ENCODE measurements around the gene JUNB.
"Not testable (repeated sequence)": the region's sequence is repeated elsewhere in the genome, so short reads cannot be mapped to it uniquely, and the experiment has no call there.

Gene JUNB

DNA sequence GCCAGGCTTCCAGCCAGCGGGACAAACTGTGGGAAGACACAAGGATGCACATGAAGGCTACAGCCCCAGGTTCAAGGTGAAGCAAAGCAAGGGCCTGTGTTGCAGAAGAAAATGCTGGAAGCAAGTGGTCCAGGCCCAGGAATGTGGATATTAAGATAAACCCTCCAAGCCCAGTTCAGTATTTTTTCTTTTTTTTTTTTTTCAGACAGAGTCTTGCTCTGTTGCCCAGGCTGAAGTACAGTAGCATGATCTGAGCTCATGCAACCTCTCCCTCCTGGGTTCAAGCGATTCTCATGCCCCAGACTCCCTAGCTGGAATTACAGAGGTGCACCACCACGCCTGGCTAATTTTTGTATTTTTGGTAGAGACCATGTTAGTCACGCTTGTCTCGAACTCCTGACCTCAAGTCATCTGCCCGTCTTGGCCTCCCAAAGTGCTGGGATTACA, 5.9 kb downstream of the JUNB start:
- CTCF ChIA-PET = interaction anchor here (3.9 to 14.0 kb wide), 2 partner anchors 28 to 50 kb away, joined by 24 to 706 read pairs; partner anchors contain the start of gene HOOK2
- no peaks in the 10 kb centered on the region for H3K9me3 Mint-ChIP-seq
- H3K4me3 Mint-ChIP-seq = no peak overlapping the region
- peaks cover 48% of the 10 kb centered on the region for H3K4me1 Mint-ChIP-seq
- H3K27me3 Mint-ChIP-seq = peaks cover 4% of the 10 kb centered on the region
- peak overlapping the region; percentile 37 for H3K27ac Mint-ChIP-seq
- no peak for DNase-seq
- peaks cover 19% of the 10 kb centered on the region for H3K36me3 Mint-ChIP-seq

GRCh38 chr19:12797607-12798006, 6.3 kb downstream of the JUNB start:
- H3K27ac Mint-ChIP-seq, H3K4me3 Mint-ChIP-seq, H3K9me3 Mint-ChIP-seq, DNase-seq, H3K27me3 Mint-ChIP-seq: not testable (repeated sequence)
- CTCF ChIA-PET = interaction anchor here (3.9 to 14.0 kb wide), 2 partner anchors 28 to 50 kb away, joined by 24 to 706 read pairs; partner anchors contain the start of gene HOOK2
- Mint-ChIP-seq H3K36me3 (peaks cover 16% of the 10 kb centered on the region), H3K4me1 (peaks cover 52% of the 10 kb centered on the region)

DNA sequence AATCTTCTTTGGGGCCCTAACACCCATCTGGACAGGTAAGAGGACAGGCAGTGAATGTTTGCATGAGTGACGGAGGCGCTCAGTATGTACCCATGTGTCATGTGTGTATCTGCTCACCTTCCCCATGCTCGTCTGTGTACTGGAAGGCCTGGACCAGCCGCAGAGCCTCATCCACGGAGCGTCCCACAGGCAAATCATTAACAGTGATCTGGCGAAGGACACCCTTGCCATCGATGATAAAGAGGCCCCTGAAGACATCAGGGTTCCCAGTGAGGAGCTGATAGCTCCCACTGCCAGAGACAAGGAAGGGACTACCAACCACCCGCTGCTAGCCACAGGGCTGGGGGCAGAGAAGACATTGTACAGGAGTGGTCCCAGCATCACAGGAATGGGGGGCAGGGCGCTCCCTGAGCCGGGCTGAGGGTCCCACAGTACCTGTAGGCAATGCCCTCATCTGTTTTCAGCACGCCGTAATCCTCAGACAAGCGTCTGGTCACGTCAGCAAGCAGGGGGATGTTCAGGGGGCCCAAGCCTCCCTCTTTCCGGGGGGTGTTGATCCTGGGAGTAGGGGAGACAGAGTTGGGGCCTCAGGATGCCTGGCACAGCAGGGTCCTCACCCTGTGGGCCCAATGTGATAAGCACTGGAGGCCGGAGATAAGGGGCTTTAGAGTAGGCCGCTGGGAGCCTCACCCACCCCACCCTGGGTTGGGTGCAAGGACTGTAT, 8.6 kb downstream of the JUNB start:
- Mint-ChIP-seq H3K36me3 (peaks cover 11% of the 10 kb centered on the region), H3K9me3 (no peaks in the 10 kb centered on the region), H3K4me3 (peak overlapping the region; percentile 83), H3K27me3 (peaks cover 4% of the 10 kb centered on the region), H3K4me1 (peaks cover 44% of the 10 kb centered on the region), H3K27ac (no peak overlapping the region)
- DNase-seq = no peak
- CTCF ChIA-PET = interaction anchor here (0.7 to 14.0 kb wide), 5 partner anchors 11 to 48 kb away, joined by 3 to 706 read pairs (median 3); partner anchors contain the start of gene HOOK2

- H3K4me1 Mint-ChIP-seq = peaks cover 42% of the 10 kb centered on the region
- peak overlapping the region; percentile 83 for H3K4me3 Mint-ChIP-seq
- CTCF ChIA-PET = interaction anchor here (0.7 to 14.0 kb wide), 3 partner anchors 24 to 47 kb away, joined by 3 to 706 read pairs (median 3); partner anchors contain the start of gene HOOK2
- peaks cover 11% of the 10 kb centered on the region for H3K36me3 Mint-ChIP-seq
- H3K27me3 Mint-ChIP-seq = peaks cover 4% of the 10 kb centered on the region
- H3K9me3 Mint-ChIP-seq = no peaks in the 10 kb centered on the region
- DNase-seq = no peak
- peak overlapping the region; percentile 47 for H3K27ac Mint-ChIP-seq
Observed at GRCh38 chr19:12800466-12800770, 9.1 kb downstream of the JUNB start.

DNA sequence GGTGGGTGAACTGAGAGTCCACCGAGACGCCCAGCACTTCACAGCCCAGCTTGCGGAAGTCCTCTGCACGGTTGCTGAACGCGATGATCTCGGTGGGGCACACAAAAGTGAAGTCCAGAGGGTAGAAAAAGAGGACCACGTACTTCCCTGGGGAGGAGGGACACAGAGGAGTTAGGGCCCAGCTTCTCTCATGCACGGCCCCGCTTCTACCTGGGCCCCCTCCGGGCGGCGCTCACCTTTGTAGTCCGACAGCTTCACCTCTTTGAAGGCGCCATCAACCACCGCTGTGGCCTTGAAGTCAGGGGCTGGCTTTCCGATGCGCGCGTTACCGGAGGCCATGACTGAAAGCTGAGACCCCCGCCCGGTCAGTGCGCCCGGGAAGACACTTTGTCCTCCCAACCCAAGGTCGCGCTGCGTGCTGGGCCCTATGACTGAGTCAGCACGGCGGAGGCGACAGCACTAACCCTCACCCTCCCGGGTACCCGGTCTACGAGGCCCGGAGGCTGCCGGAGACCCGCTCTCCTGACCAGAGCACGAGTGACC, 9.7 kb downstream of the JUNB start:
- no peaks in the 10 kb centered on the region for H3K9me3 Mint-ChIP-seq
- H3K36me3 Mint-ChIP-seq = peaks cover 11% of the 10 kb centered on the region
- CTCF ChIA-PET = interaction anchor here (0.7 to 14.0 kb wide), 2 partner anchors 32 to 47 kb away, joined by 3 to 706 read pairs; partner anchors contain the start of gene HOOK2
- peak; percentile 40 for DNase-seq
- H3K4me3 Mint-ChIP-seq = peak overlapping the region; percentile 83
- peak overlapping the region; percentile 73 for H3K27ac Mint-ChIP-seq
- H3K27me3 Mint-ChIP-seq = peaks cover 4% of the 10 kb centered on the region
- H3K4me1 Mint-ChIP-seq = peaks cover 39% of the 10 kb centered on the region

- Mint-ChIP-seq H3K27me3 (peaks cover 4% of the 10 kb centered on the region), H3K9me3 (no peaks in the 10 kb centered on the region), H3K27ac (peak within 1 kb of the TSS; percentile 73), H3K4me3 (peak within 1 kb of the TSS; percentile 83), H3K36me3 (peaks cover 11% of the 10 kb centered on the region), H3K4me1 (peaks cover 39% of the 10 kb centered on the region)
- CTCF ChIA-PET = interaction anchor here (1.2 to 14.0 kb wide), 6 partner anchors 15 to 164 kb away, joined by 3 to 706 read pairs (median 4); partner anchors contain the start of genes HOOK2 and RTBDN
- DNase-seq = peak; percentile 87
Observed at GRCh38 chr19:12801466-12802266, 10.4 kb downstream of the JUNB start, which contains the start of the genes PRDX2 and THSD8. Gene PRDX2 (minus strand): TSS chr19:12801800. CDS start chr19:12801261, 539 bp downstream. Gene THSD8 (plus strand): TSS chr19:12802069. CDS start chr19:12802072, 3 bp downstream.

DNA sequence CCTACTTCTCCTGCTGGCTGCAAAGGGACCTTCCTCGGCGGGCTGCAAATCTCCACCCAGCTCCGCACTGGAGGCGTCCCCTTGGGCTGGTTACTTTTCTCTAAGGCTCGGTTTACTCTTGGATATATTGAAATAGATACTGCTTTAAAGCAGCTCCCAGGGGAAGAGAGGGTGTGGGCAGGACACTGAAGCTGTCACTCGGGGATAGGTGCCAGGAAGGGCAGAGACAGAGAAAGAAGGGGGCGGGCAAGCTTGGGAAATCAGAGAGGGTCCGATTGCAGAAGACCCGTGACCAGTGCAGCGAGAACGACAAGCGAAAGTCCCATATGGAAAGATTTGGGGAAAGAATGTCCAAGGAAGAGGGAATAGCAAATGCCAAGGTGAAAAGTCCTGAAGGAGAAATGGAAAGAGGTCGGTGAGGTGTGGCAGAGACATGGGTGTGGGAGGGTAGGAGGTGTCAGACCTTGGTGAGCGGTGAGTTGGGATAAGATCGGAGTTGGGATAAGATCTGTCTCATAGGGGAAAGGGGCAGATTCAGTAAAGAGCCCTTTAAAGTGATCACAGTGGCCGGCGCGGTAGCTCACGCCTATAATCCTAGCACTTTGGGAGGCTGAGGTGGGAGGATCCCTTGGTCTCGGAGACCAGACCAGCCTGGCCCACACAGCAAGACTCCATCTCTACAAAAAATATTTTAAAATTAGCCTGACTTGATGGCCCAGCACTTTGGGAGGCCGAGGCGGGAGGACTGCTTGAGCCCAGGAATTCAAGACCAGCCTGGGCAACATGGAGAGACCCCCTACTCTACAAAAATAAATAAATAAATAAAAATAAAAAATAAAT, 11.2 kb downstream of the JUNB start:
- Mint-ChIP-seq H3K27ac (peak overlapping the region; percentile 73), H3K4me1 (peaks cover 43% of the 10 kb centered on the region), H3K4me3 (peak overlapping the region; percentile 83), H3K36me3 (peaks cover 11% of the 10 kb centered on the region), H3K9me3 (no peaks in the 10 kb centered on the region), H3K27me3 (peaks cover 4% of the 10 kb centered on the region)
- CTCF ChIA-PET = interaction anchor here (0.6 to 14.0 kb wide), 7 partner anchors 11 to 163 kb away, joined by 3 to 706 read pairs (median 4); partner anchors contain the start of genes HOOK2 and RTBDN
- DNase-seq = no peak

GRCh38 chr19:12804051-12804450, 12.8 kb downstream of the JUNB start:
- no peak overlapping the region for H3K27ac Mint-ChIP-seq
- no peak overlapping the region for H3K4me3 Mint-ChIP-seq
- H3K27me3 Mint-ChIP-seq = peaks cover 4% of the 10 kb centered on the region
- H3K9me3 Mint-ChIP-seq = no peaks in the 10 kb centered on the region
- no peak for DNase-seq
- H3K36me3 Mint-ChIP-seq = peaks cover 13% of the 10 kb centered on the region
- H3K4me1 Mint-ChIP-seq = peaks cover 47% of the 10 kb centered on the region
- CTCF ChIA-PET = interaction anchor here (14.0 kb wide), 1 partner anchor 35 kb away, joined by 706 read pairs; the partner anchor contains the start of gene HOOK2

- Mint-ChIP-seq H3K36me3 (peaks cover 15% of the 10 kb centered on the region), H3K27me3 (peaks cover 4% of the 10 kb centered on the region), H3K4me1 (peaks cover 29% of the 10 kb centered on the region), H3K9me3 (no peaks in the 10 kb centered on the region), H3K27ac (peak within 1 kb of the TSS; percentile 88), H3K4me3 (peak within 1 kb of the TSS; percentile 94)
- CTCF ChIA-PET = interaction anchor here (0.8 to 1.6 kb wide), 6 partner anchors 10 to 49 kb away, joined by 3 to 4 read pairs (median 3); no protein-coding TSS in a partner anchor
- peak; percentile 92 for DNase-seq
Observed at GRCh38 chr19:12806242-12807081, 15.2 kb downstream of the JUNB start, which contains the start of gene RNASEH2A. Gene RNASEH2A (plus strand): TSS chr19:12806584. CDS start chr19:12806674, 90 bp downstream.

DNA sequence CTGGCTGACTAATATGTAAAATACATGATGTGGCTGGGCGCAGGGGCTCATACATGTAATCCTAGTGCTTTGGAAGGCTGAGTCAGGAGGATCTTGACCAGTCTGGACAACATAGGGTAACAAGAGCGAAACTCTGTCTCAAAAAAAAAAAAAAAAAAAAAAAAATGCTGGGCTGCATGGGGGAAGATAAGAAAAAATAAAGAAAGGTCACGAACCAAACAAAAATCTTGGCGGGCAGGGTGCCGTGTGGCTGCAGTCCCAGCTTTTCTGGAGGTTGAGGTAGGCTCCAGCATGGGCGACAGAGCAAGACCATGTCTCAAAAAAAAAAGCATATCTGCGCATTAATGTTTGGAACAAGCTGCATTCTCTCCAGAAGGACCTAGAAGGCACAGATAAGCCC, 23.8 kb downstream of the JUNB start:
- H3K4me1 Mint-ChIP-seq = no peaks in the 10 kb centered on the region

GRCh38 chr19:12817188-12817587, 25.9 kb downstream of the JUNB start:
- H3K27me3 Mint-ChIP-seq, H3K27ac Mint-ChIP-seq, H3K4me3 Mint-ChIP-seq, H3K9me3 Mint-ChIP-seq, CTCF ChIA-PET, DNase-seq, H3K4me1 Mint-ChIP-seq: not testable (repeated sequence)
- H3K36me3 Mint-ChIP-seq = peaks cover 11% of the 10 kb centered on the region

More for the DNA sequence above, 23.8 kb downstream of the JUNB start:
- Mint-ChIP-seq H3K36me3 (peaks cover 11% of the 10 kb centered on the region), H3K27me3 (no peaks in the 10 kb centered on the region), H3K9me3 (no peaks in the 10 kb centered on the region), H3K27ac (no peak overlapping the region), H3K4me3 (no peak overlapping the region)
- CTCF ChIA-PET = no interaction called here
- no peak for DNase-seq

- H3K27ac Mint-ChIP-seq, H3K4me1 Mint-ChIP-seq: not testable (repeated sequence)
- CTCF ChIA-PET = interaction anchor here (1.2 kb wide), 1 partner anchor 57 kb away, joined by 3 read pairs; no protein-coding TSS in a partner anchor
Observed at GRCh38 chr19:12817810-12818209, 26.5 kb downstream of the JUNB start.

More at GRCh38 chr19:12817810-12818209, 26.5 kb downstream of the JUNB start:
- not testable (repeated sequence) for DNase-seq, H3K9me3 Mint-ChIP-seq, H3K36me3 Mint-ChIP-seq, H3K4me3 Mint-ChIP-seq, H3K27me3 Mint-ChIP-seq

All from activated naive CD4-positive, alpha-beta T cell treated with anti-CD3 and anti-CD28 coated beads, Interleukin-2, amount 10 ng/mL, durations not matched to agents 7 days and 5 days (primary cell).